Measurements from ENCODE around the gene CUL1. TPM values are rescaled to one million over a fixed set of nuclear protein-coding genes. Genes with fewer than 3 reads are reported as not detected.

Gene CUL1
- polyA plus RNA-seq, 1 donor from 2014 or later: 77.5 TPM

- TF ChIP-seq POLR2AphosphoS5 (IDR thresholded peaks at IDR 0.05): no peak
- Histone ChIP-seq H3F3A (ENCODE audit: insufficient read depth, low read length, poor library complexity, severe bottlenecking) (no peaks in the 10 kb centered on the region), H3K36me3 (ENCODE audit: insufficient read depth, low read length) (peaks cover 4% of the 10 kb centered on the region), H2AFZ (ENCODE audit: low read depth, low read length) (no peak overlapping the region), H4K20me1 (ENCODE audit: insufficient read depth) (no peaks in the 10 kb centered on the region), H3K79me2 (replicated peaks; ENCODE audit: insufficient read depth, low read length) (peaks cover 9% of the 10 kb centered on the region), H3K27ac (ENCODE audit: low read length) (no peak overlapping the region), H3K4me2 (ENCODE audit: low read length) (no peak overlapping the region), H3K9me2 (ENCODE audit: insufficient read depth, low read length) (no peaks in the 10 kb centered on the region), H3K9ac (ENCODE audit: low read length) (no peak overlapping the region), H3K27me3 (ENCODE audit: insufficient read depth, low read depth, low read length) (no peaks in the 10 kb centered on the region), H3K9me3 (ENCODE audit: low read length) (no peaks in the 10 kb centered on the region), H3K4me3 (ENCODE audit: low read length) (no peak overlapping the region)
Measured at GRCh38 chr7:148828965-148829364, 130.3 kb downstream of the CUL1 start.

- TF ChIP-seq SMC3 (conservative IDR thresholded peaks at IDR 0.05; ENCODE audit: poor library complexity) (no peak), EZH2 (IDR thresholded peaks at IDR 0.05; ENCODE audit: borderline replicate concordance, insufficient read depth, low read length, poor library complexity, severe bottlenecking) (no peak), MXI1 (conservative IDR thresholded peaks at IDR 0.05; ENCODE audit: poor library complexity, severe bottlenecking) (no peak), CTCF (IDR thresholded peaks at IDR 0.05; ENCODE audit: poor library complexity, severe bottlenecking) (no peak), REST (IDR thresholded peaks at IDR 0.05; ENCODE audit: borderline replicate concordance) (no peak), RAD21 (conservative IDR thresholded peaks at IDR 0.05) (no peak), TAF1 (IDR thresholded peaks at IDR 0.05; ENCODE audit: low read depth) (no peak), EP300 (conservative IDR thresholded peaks at IDR 0.05; ENCODE audit: poor library complexity, severe bottlenecking) (no peak), POLR2AphosphoS5 (IDR thresholded peaks at IDR 0.05) (no peak)
- no peak overlapping the region for H2AFZ ChIP-seq (ENCODE audit: low read depth, low read length)
- H4K20me1 ChIP-seq (ENCODE audit: insufficient read depth): no peaks in the 10 kb centered on the region
- no peak overlapping the region for H3K4me3 ChIP-seq (ENCODE audit: low read length)
- no peaks in the 10 kb centered on the region for H3K36me3 ChIP-seq (ENCODE audit: insufficient read depth, low read length)
- H3K9me3 ChIP-seq (ENCODE audit: low read length): no peaks in the 10 kb centered on the region
- H3K27me3 ChIP-seq (ENCODE audit: insufficient read depth, low read depth, low read length): no peaks in the 10 kb centered on the region
- no peaks in the 10 kb centered on the region for H3K9me2 ChIP-seq (ENCODE audit: insufficient read depth, low read length)
- no peak overlapping the region for H3K9ac ChIP-seq (ENCODE audit: low read length)
- no peak overlapping the region for H3K27ac ChIP-seq (ENCODE audit: low read length)
- H3K4me2 ChIP-seq (ENCODE audit: low read length): no peak overlapping the region
- peaks cover 16% of the 10 kb centered on the region for H3K79me2 ChIP-seq (replicated peaks; ENCODE audit: insufficient read depth, low read length)
- no peaks in the 10 kb centered on the region for H3F3A ChIP-seq (ENCODE audit: insufficient read depth, low read length, poor library complexity, severe bottlenecking)
Measured at GRCh38 chr7:148830897-148831692, 132.4 kb downstream of the CUL1 start.
